Panc1 (cell line): ENCODE data around the gene SZT2. TPM values are rescaled to one million over a fixed set of nuclear protein-coding genes. Genes with fewer than 3 reads are reported as not detected.

ENCODE experiments used
- ATAC-seq: fragments of 200-7000 bp; cut with Tn5 transposase; 2 replicates; pipeline ENCODE4 v1.9.1; 2020; ENCODE audit warnings: mild to moderate bottlenecking, moderate library complexity
- BruUV-seq: library from RNA; stranded (reverse); fragments of 400-500 nt; replicated peaks from 2 replicates; lab custom pipeline; 2021; lab: Mats Ljungman, UMichigan
- CTCF ChIA-PET: fragments of 300-600 bp; sonication (Branson Sonifier 250); formaldehyde crosslinking; loops from one replicate; lab custom pipeline; 2022; ENCODE audit warnings: antibody characterized with exemption; lab: Charles Lee
- POLR2A ChIA-PET: fragments of 300-600 bp; sonication (Branson Sonifier 250); formaldehyde crosslinking; loops from one replicate; lab custom pipeline; 2022; ENCODE audit warnings: antibody characterized with exemption; lab: Charles Lee
- DNase-seq: peaks from one replicate; pipeline ENCODE4 v3.0.0-alpha.2; 2010; ENCODE audit warnings: low read depth, low spot score
- H3K27ac ChIP-seq: 2 replicates; pipeline ENCODE4 v1.5.1; 2011; ENCODE audit warnings: mild to moderate bottlenecking, low read length, inconsistent platforms
- H3K27me3 ChIP-seq: fragments of 200-500 bp; sonication (Bioruptor generic); 2 replicates; pipeline ENCODE4 v1.6.0; 2014; ENCODE audit warnings: low read length, inconsistent platforms; ENCODE audit not compliant: control insufficient read depth, insufficient read depth
- H3K36me3 ChIP-seq: fragments of 200-500 bp; sonication (Bioruptor generic); 2 replicates; pipeline ENCODE4 v1.5.1; 2014; ENCODE audit warnings: inconsistent platforms, mild to moderate bottlenecking, low read length, moderate library complexity; ENCODE audit not compliant: control insufficient read depth, insufficient read depth
- H3K4me1 ChIP-seq: 2 replicates; pipeline ENCODE4 v1.5.1; 2011; ENCODE audit warnings: inconsistent platforms, mild to moderate bottlenecking, low read length, moderate library complexity; ENCODE audit not compliant: control insufficient read depth, insufficient read depth
- H3K4me3 ChIP-seq, 2 experiments: 2 replicates each; pipeline ENCODE4 v1.5.1; 2011 to 2012; ENCODE audit warnings: low read depth in 2 of 2, low read length in 2 of 2, mild to moderate bottlenecking in 2 of 2, inconsistent platforms in 1 of 2, moderate library complexity in 1 of 2
- H3K9me3 ChIP-seq: fragments of 200-500 bp; sonication (Bioruptor generic); 2 replicates; pipeline ENCODE4 v1.5.1; 2014; ENCODE audit warnings: low read depth, mild to moderate bottlenecking, inconsistent platforms, low read length, moderate library complexity; ENCODE audit not compliant: control insufficient read depth, insufficient read depth
- CTCF ChIP-seq: fragments of 450-650 bp; IDR thresholded peaks from 2 replicates; pipeline ENCODE4 v1.5.1; 2017; ENCODE audit warnings: mild to moderate bottlenecking
- POLR2AphosphoS5 ChIP-seq: IDR thresholded peaks from 2 replicates; pipeline ENCODE4 v1.6.1; 2012; ENCODE audit warnings: mild to moderate bottlenecking, low read depth, low read length, moderate library complexity
- REST ChIP-seq, 2 experiments: IDR thresholded peaks; 2 replicates each; pipeline ENCODE4 v1.6.1; 2011 to 2012; ENCODE audit warnings: low read depth in 2 of 2, control low read depth in 1 of 2, low read length in 1 of 2, mild to moderate bottlenecking in 1 of 2, moderate library complexity in 1 of 2; ENCODE audit not compliant: insufficient read depth in 1 of 2
- SIN3A ChIP-seq: IDR thresholded peaks from 2 replicates; pipeline ENCODE4 v1.6.1; 2012; ENCODE audit warnings: low read depth, mild to moderate bottlenecking, low read length, moderate library complexity, borderline replicate concordance; ENCODE audit not compliant: insufficient read depth
- TCF7L2 ChIP-seq: IDR thresholded peaks from 2 replicates; pipeline ENCODE4 v1.6.1; 2011; ENCODE audit warnings: mild to moderate bottlenecking, low read depth, low read length, inconsistent platforms
- in situ Hi-C: cut with HindIII; loops from 2 replicates; pipeline ENCODE4 v1.10.0; 2016; ENCODE audit warnings: low sequenced_read_pairs, low pct_unique_long_range_greater_than_20kb
- intact Hi-C: fragments of 100-400 bp; cut with micrococcal nuclease; formaldehyde crosslinking; loops from one replicate; pipeline ENCODE4 v1.10.0; 2022; ENCODE audit not compliant: unreplicated experiment
- total RNA-seq: library from RNA; stranded (reverse); gene quantifications from one replicate; pipeline ENCODE4 v1.2.1, GENCODE V29; 2021; ENCODE audit not compliant: unreplicated experiment

The SZT2 gene
- total RNA-seq, 1 experiment from 2014 or later = 40.2 TPM

- ChIA-PET POLR2A (no interaction called here), CTCF (no interaction called here)
- DNase-seq (no peak), ATAC-seq (no peak)
- H3K36me3 ChIP-seq = no peaks in the 10 kb centered on the region
- H3K27me3 ChIP-seq = no peaks in the 10 kb centered on the region
- intact Hi-C loops = no loop called here
- in situ Hi-C loops = no loop called here
- H3K4me1 ChIP-seq = no peaks in the 10 kb centered on the region
- no TSS peak for BruUV-seq
- H3K9me3 ChIP-seq = peaks cover 10% of the 10 kb centered on the region; the same call in 1 of the 2 replicates
- H3K27ac ChIP-seq = no peak overlapping the region
- no peak overlapping the region for H3K4me3 ChIP-seq
- TF ChIP-seq CTCF = no peak
- no peak for TF ChIP-seq POLR2AphosphoS5
- TF ChIP-seq TCF7L2 = no peak
These were observed 94.7 kb downstream of the SZT2 start for GRCh38 chr1:43484367-43484766.

- H3K4me3 ChIP-seq = no peak overlapping the region
- peaks cover 10% of the 10 kb centered on the region; the same call in 1 of the 2 replicates for H3K9me3 ChIP-seq
- CTCF ChIA-PET = no interaction called here
- no peak for TF ChIP-seq TCF7L2
- no peak for TF ChIP-seq CTCF
- no peak for TF ChIP-seq SIN3A
- no peak for TF ChIP-seq POLR2AphosphoS5
- no peak for TF ChIP-seq REST (IDR thresholded peaks at IDR 0.05; ENCODE audit: insufficient read depth in 1 of 2, low read depth in 2 of 2, low read length in 1 of 2)
- no peak for DNase-seq
- H3K27me3 ChIP-seq = no peaks in the 10 kb centered on the region
- H3K27ac ChIP-seq = no peak overlapping the region
- intact Hi-C loops (no loop called here), in situ Hi-C loops (no loop called here)
- no peak for ATAC-seq
- 0 out of 2 replicates have a peak, but pooled peaks cover under 1% of the 10 kb centered on the region for H3K4me1 ChIP-seq
- POLR2A ChIA-PET = no interaction called here
- no peaks in the 10 kb centered on the region for H3K36me3 ChIP-seq
- no TSS peak for BruUV-seq
These were observed 98.5 kb downstream of the SZT2 start for GRCh38 chr1:43488165-43488564.

- intact Hi-C loops (no loop called here), in situ Hi-C loops (no loop called here)
- TF ChIP-seq POLR2AphosphoS5 (no peak), SIN3A (no peak), CTCF (no peak), TCF7L2 (no peak), REST (IDR thresholded peaks at IDR 0.05; ENCODE audit: insufficient read depth in 1 of 2, low read depth in 2 of 2, low read length in 1 of 2) (no peak)
- Histone ChIP-seq H3K4me3 (no peak overlapping the region), H3K27ac (no peak overlapping the region), H3K9me3 (peaks cover 10% of the 10 kb centered on the region; the same call in 1 of the 2 replicates), H3K4me1 (peaks cover 9% of the 10 kb centered on the region), H3K36me3 (no peaks in the 10 kb centered on the region), H3K27me3 (no peaks in the 10 kb centered on the region)
- DNase-seq = no peak
- POLR2A ChIA-PET = no interaction called here
- ATAC-seq = no peak
- no TSS peak for BruUV-seq
- CTCF ChIA-PET = no interaction called here
These were observed 101.4 kb downstream of the SZT2 start for GRCh38 chr1:43491061-43491460.
